HepG2 (cell line): ENCODE data around the gene TBC1D21. TPM values are rescaled to one million over a fixed set of nuclear protein-coding genes. Genes with fewer than 3 reads are reported as not detected.

Source experiments
- ATAC-seq: fragments of 200-7000 bp; cut with Tn5 transposase; 3 replicates; pipeline ENCODE4 v1.9.1; 2020; ENCODE audit warnings: mild to moderate bottlenecking, moderate library complexity
- BruUV-seq: library from RNA; stranded (reverse); fragments of 400-500 nt; replicated peaks from 2 replicates; lab custom pipeline; 2021; lab: Mats Ljungman, UMichigan
- CTCF ChIA-PET: fragments of 300-600 bp; formaldehyde crosslinking; extraction: SDS; loops from one replicate; lab custom pipeline; 2021; ENCODE audit warnings: low total read pairs, inconsistent platforms, low intra/inter-chr PET ratio; lab: Yijun Ruan, JAX
- POLR2A ChIA-PET: fragments of 350-600 bp; sonication (Branson Sonifier 250); formaldehyde crosslinking; loops from one replicate; lab custom pipeline; 2020; ENCODE audit warnings: antibody characterized with exemption, inconsistent platforms; lab: Yijun Ruan, JAX
- DNase-seq: peaks from one replicate; pipeline ENCODE4 v3.0.0-alpha.2; 2015; ENCODE audit warnings: low spot score
- FAIRE-seq: peaks from 3 replicates; lab custom pipeline; 2011; peaks lifted over from hg19 to GRCh38; lab: Jason Lieb, UNC
- H2AFZ ChIP-seq: one replicate; pipeline ENCODE4 v1.6.1; 2011; ENCODE audit warnings: low read length, inconsistent platforms
- H3K27ac ChIP-seq: fragments of 300-600 bp; 3 replicates; pipeline ENCODE4 v1.8.0; 2011; ENCODE audit warnings: mixed run types, mild to moderate bottlenecking, mixed read lengths, low read length, inconsistent platforms; ENCODE audit not compliant: insufficient read depth; ENCODE audit errors: extremely low read length
- H3K27me3 ChIP-seq, 2 experiments: fragments of 200-600 bp in 1 of 2; 2 replicates in 1 of 2; 3 replicates in 1 of 2; pipeline versions ENCODE4 v1.6.0 to v1.8.0; 2011; ENCODE audit warnings: low read length in 2 of 2, mild to moderate bottlenecking in 2 of 2, moderate library complexity in 2 of 2, inconsistent platforms in 1 of 2; ENCODE audit not compliant: insufficient read depth in 2 of 2, control insufficient read depth in 1 of 2
- H3K36me3 ChIP-seq, 2 experiments: fragments of 200-600 bp in 1 of 2; replicated peaks in 1 of 2; 2 replicates in 1 of 2; 3 replicates in 1 of 2; pipeline versions ENCODE4 v1.5.1 to v1.8.0; 2011; ENCODE audit warnings: low read length in 2 of 2, inconsistent platforms in 1 of 2; ENCODE audit not compliant: insufficient read depth in 2 of 2, control insufficient read depth in 1 of 2
- H3K4me1 ChIP-seq: 2 replicates; pipeline ENCODE4 v1.5.1; 2012; ENCODE audit warnings: low read length, inconsistent platforms; ENCODE audit not compliant: insufficient read depth
- H3K4me2 ChIP-seq: 2 replicates; pipeline ENCODE4 v1.6.0; 2011; ENCODE audit warnings: low read depth, low read length, inconsistent platforms
- H3K4me3 ChIP-seq, 3 experiments: fragments of 200-600 bp in 1 of 3; sonication (generic), shearing (Covaris generic) in 1 of 3; replicated peaks in 1 of 3; 2 replicates each; pipeline ENCODE4 v1.5.1; 2011 to 2016; ENCODE audit warnings: low read length in 3 of 3, inconsistent platforms in 2 of 3, low read depth in 2 of 3, mild to moderate bottlenecking in 2 of 3, control low read depth in 1 of 3, mixed read lengths in 1 of 3; ENCODE audit not compliant: insufficient read depth in 1 of 3
- H3K79me2 ChIP-seq: one replicate; pipeline ENCODE4 v1.6.1; 2011; ENCODE audit warnings: low read length, inconsistent platforms; ENCODE audit not compliant: insufficient read depth
- H3K9ac ChIP-seq: 2 replicates; pipeline ENCODE4 v1.6.0; 2011; ENCODE audit warnings: mild to moderate bottlenecking, low read depth, low read length, inconsistent platforms; ENCODE audit not compliant: insufficient read depth
- H3K9me3 ChIP-seq: 2 replicates; pipeline ENCODE4 v1.5.1; 2012; ENCODE audit warnings: mild to moderate bottlenecking, low read length
- H4K20me1 ChIP-seq: 2 replicates; pipeline ENCODE4 v1.6.0; 2011; ENCODE audit warnings: inconsistent platforms, mild to moderate bottlenecking, low read length, moderate library complexity; ENCODE audit not compliant: insufficient read depth
- BRCA1 ChIP-seq: sonication (generic); formaldehyde crosslinking; IDR thresholded peaks from 2 replicates; pipeline ENCODE4 v1.4.0; 2020; ENCODE audit warnings: missing genetic modification reagents
- CREB1 ChIP-seq, 2 experiments: fragments of 450-650 bp in 1 of 2; IDR thresholded peaks; 2 replicates each; pipeline ENCODE4 v1.6.1; 2016 to 2017; ENCODE audit warnings: control low read depth in 1 of 2, mild to moderate bottlenecking in 1 of 2, missing compliant biosample characterization in 1 of 2, missing genetic modification characterization in 1 of 2
- FIP1L1 ChIP-seq: fragments of 200-400 bp; formaldehyde crosslinking; IDR thresholded peaks from 2 replicates; pipeline ENCODE4 v1.6.1; 2018; ENCODE audit warnings: low read depth, mild to moderate bottlenecking, low read length, moderate library complexity, borderline replicate concordance; ENCODE audit not compliant: insufficient read depth
- GTF2F1 ChIP-seq: fragments of 150-350 bp; IDR thresholded peaks from 2 replicates; pipeline ENCODE4 v1.6.1; 2014; ENCODE audit warnings: low read length
- KLF16 ChIP-seq, 2 experiments: sonication (generic) in 1 of 2; formaldehyde crosslinking in 1 of 2; IDR thresholded peaks; 2 replicates each; pipeline versions ENCODE4 v1.6.1 to v1.8.0; 2016 to 2023; ENCODE audit warnings: missing genetic modification reagents in 2 of 2, missing compliant biosample characterization in 1 of 2
- LCORL ChIP-seq, 2 experiments: fragments of 450-650 bp in 1 of 2; sonication (generic) in 1 of 2; formaldehyde crosslinking in 1 of 2; IDR thresholded peaks; 2 replicates each; pipeline versions ENCODE4 v1.5.0 to v1.6.1; 2017 to 2020; ENCODE audit warnings: antibody characterized with exemption in 1 of 2, missing genetic modification reagents in 1 of 2
- SNAPC2 ChIP-seq: sonication (generic); formaldehyde crosslinking; IDR thresholded peaks from 2 replicates; pipeline ENCODE4 v1.8.1; 2022; ENCODE audit warnings: mild to moderate bottlenecking, missing genetic modification reagents
- SRY ChIP-seq: sonication (generic); formaldehyde crosslinking; IDR thresholded peaks from 2 replicates; pipeline ENCODE4 v1.8.0; 2022; ENCODE audit warnings: mild to moderate bottlenecking, missing genetic modification reagents
- TEF ChIP-seq: sonication (generic); formaldehyde crosslinking; IDR thresholded peaks from 2 replicates; pipeline ENCODE4 v1.5.0; 2020; ENCODE audit warnings: missing genetic modification reagents
- YY1 ChIP-seq: IDR thresholded peaks from 2 replicates; pipeline ENCODE4 v1.6.1; 2011; ENCODE audit warnings: low read length, low read depth, moderate library complexity, mild to moderate bottlenecking; ENCODE audit not compliant: insufficient read depth, insufficient replicate concordance
- ZBTB34 ChIP-seq: sonication (generic); formaldehyde crosslinking; IDR thresholded peaks from 2 replicates; pipeline ENCODE4 v1.8.0; 2022; ENCODE audit warnings: mild to moderate bottlenecking, missing genetic modification reagents
- ZFP90 ChIP-seq: sonication (generic); formaldehyde crosslinking; IDR thresholded peaks from 2 replicates; pipeline ENCODE4 v1.8.0; 2022; ENCODE audit warnings: missing genetic modification reagents, mild to moderate bottlenecking, inconsistent platforms, borderline replicate concordance
- ZNF335 ChIP-seq: sonication (generic); formaldehyde crosslinking; IDR thresholded peaks from 2 replicates; pipeline ENCODE4 v1.4.0; 2020; ENCODE audit warnings: missing genetic modification reagents
- ZNF446 ChIP-seq: sonication (generic); formaldehyde crosslinking; IDR thresholded peaks from 2 replicates; pipeline ENCODE4 v1.5.0; 2020; ENCODE audit warnings: mild to moderate bottlenecking, missing genetic modification reagents
- ZNF563 ChIP-seq: sonication (generic); formaldehyde crosslinking; IDR thresholded peaks from 2 replicates; pipeline ENCODE4 v1.8.0; 2022; ENCODE audit warnings: mild to moderate bottlenecking, moderate library complexity, missing genetic modification reagents
- ZNF569 ChIP-seq: sonication (generic); formaldehyde crosslinking; IDR thresholded peaks from 2 replicates; pipeline ENCODE4 v1.5.0; 2020; ENCODE audit warnings: mild to moderate bottlenecking, missing genetic modification reagents, moderate library complexity, borderline replicate concordance
- WGBS: methylation state at CpG from one replicate; pipeline ENCODE4 v1.1.6; 2017; ENCODE audit warnings: low lambda C conversion rate; 5-methylcytosine and 5-hydroxymethylcytosine counted together
- in situ Hi-C: cut with HindIII; loops from 2 replicates; pipeline ENCODE4 v1.10.0; 2017; ENCODE audit warnings: low pct_unique_long_range_greater_than_20kb; ENCODE audit not compliant: extremely low pct_ligation_motif_present
- intact Hi-C: fragments of 100-400 bp; cut with micrococcal nuclease; formaldehyde crosslinking; loops from one replicate; pipeline ENCODE4 v1.10.0; 2022; ENCODE audit not compliant: unreplicated experiment
- polyA plus RNA-seq, 8 experiments: library from polyadenylated mRNA; depleted of rRNA in 3 of 8; stranded (reverse) in 7 of 8; unstranded in 1 of 8; fragments of >200 nt; fragmentation: Illumina TruSeq in 4 of 8; extraction: Trizol in 4 of 8; gene quantifications; 2 replicates each; pipeline versions ENCODE4 v1.2.1 to v1.2.3, GENCODE V29; 2011 to 2016; ENCODE audit warnings: low read depth in 4 of 8, missing spikeins in 1 of 8, mixed read lengths in 1 of 8; ENCODE audit not compliant: insufficient read depth in 1 of 8
- total RNA-seq, 5 experiments: library from RNA; depleted of rRNA; stranded (reverse); fragments of >200 nt; fragmentation: Illumina TruSeq; extraction: Trizol; gene quantifications; 2 replicates each; pipeline ENCODE4 v1.2.3, GENCODE V29; 2016; ENCODE audit warnings: low read depth in 1 of 5
- TF ChIP-seq, protein P1 (sequence below): sonication (generic); formaldehyde crosslinking; IDR thresholded peaks from 2 replicates; pipeline ENCODE4 v1.4.0; 2020; ENCODE audit warnings: missing genetic modification reagents
- TF ChIP-seq, protein P2 (sequence below): sonication (generic); formaldehyde crosslinking; IDR thresholded peaks from 2 replicates; pipeline ENCODE4 v1.5.0; 2020; ENCODE audit warnings: missing genetic modification reagents, mild to moderate bottlenecking, borderline replicate concordance

The TBC1D21 gene
- total and polyA plus RNA-seq, 2 of the 13 experiments (the other 11 are each of a cell fraction or from before 2014, with no cell fraction given), result not detected

- WGBS, result 49% methylated on average over 1 of the region's 1 CpG
- no peak for FAIRE-seq
- no peak for ATAC-seq
- POLR2A ChIA-PET, result no interaction called here
- Histone ChIP-seq H3K4me3 (no peak overlapping the region), H3K36me3 (no peaks in the 10 kb centered on the region), H3K79me2 (no peaks in the 10 kb centered on the region), H3K4me2 (no peak overlapping the region), H3K27me3 (peaks cover 2 to 24% of the 10 kb centered on the region in 2 experiments; a peak in 4 of 5 replicates), H4K20me1 (no peaks in the 10 kb centered on the region), H2AFZ (no peak overlapping the region), H3K27ac (no peak overlapping the region), H3K9me3 (no peaks in the 10 kb centered on the region), H3K9ac (no peak overlapping the region), H3K4me1 (no peaks in the 10 kb centered on the region)
- in situ Hi-C loops (no loop called here), intact Hi-C loops (no loop called here)
- CTCF ChIA-PET, result no interaction called here
- DNase-seq, result no peak
- no TSS peak for BruUV-seq
- TF ChIP-seq ZNF446 (CRISPR knock-in tag) (no peak), LCORL (IDR thresholded peaks at IDR 0.05) (no peak), LCORL (CRISPR knock-in tag; IDR thresholded peaks at IDR 0.05) (no peak), SNAPC2 (no peak), ZNF335 (no peak), BRCA1 (no peak), GTF2F1 (no peak), ZNF563 (CRISPR knock-in tag) (no peak), ZFP90 (CRISPR knock-in tag) (no peak), TEF (CRISPR knock-in tag) (no peak), KLF16 (CRISPR knock-in tag; IDR thresholded peaks at IDR 0.05) (no peak), CREB1 (IDR thresholded peaks at IDR 0.05) (no peak), CREB1 (CRISPR knock-in tag; IDR thresholded peaks at IDR 0.05) (no peak), YY1 (no peak), SRY (no peak), ZBTB34 (no peak), ZNF569 (CRISPR knock-in tag) (no peak), FIP1L1 (no peak)
- TF ChIP-seq, protein P1, sequence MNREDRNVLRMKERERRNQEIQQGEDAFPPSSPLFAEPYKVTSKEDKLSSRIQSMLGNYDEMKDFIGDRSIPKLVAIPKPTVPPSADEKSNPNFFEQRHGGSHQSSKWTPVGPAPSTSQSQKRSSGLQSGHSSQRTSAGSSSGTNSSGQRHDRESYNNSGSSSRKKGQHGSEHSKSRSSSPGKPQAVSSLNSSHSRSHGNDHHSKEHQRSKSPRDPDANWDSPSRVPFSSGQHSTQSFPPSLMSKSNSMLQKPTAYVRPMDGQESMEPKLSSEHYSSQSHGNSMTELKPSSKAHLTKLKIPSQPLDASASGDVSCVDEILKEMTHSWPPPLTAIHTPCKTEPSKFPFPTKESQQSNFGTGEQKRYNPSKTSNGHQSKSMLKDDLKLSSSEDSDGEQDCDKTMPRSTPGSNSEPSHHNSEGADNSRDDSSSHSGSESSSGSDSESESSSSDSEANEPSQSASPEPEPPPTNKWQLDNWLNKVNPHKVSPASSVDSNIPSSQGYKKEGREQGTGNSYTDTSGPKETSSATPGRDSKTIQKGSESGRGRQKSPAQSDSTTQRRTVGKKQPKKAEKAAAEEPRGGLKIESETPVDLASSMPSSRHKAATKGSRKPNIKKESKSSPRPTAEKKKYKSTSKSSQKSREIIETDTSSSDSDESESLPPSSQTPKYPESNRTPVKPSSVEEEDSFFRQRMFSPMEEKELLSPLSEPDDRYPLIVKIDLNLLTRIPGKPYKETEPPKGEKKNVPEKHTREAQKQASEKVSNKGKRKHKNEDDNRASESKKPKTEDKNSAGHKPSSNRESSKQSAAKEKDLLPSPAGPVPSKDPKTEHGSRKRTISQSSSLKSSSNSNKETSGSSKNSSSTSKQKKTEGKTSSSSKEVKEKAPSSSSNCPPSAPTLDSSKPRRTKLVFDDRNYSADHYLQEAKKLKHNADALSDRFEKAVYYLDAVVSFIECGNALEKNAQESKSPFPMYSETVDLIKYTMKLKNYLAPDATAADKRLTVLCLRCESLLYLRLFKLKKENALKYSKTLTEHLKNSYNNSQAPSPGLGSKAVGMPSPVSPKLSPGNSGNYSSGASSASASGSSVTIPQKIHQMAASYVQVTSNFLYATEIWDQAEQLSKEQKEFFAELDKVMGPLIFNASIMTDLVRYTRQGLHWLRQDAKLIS (CRISPR knock-in tag), result no peak
- TF ChIP-seq, protein P2, sequence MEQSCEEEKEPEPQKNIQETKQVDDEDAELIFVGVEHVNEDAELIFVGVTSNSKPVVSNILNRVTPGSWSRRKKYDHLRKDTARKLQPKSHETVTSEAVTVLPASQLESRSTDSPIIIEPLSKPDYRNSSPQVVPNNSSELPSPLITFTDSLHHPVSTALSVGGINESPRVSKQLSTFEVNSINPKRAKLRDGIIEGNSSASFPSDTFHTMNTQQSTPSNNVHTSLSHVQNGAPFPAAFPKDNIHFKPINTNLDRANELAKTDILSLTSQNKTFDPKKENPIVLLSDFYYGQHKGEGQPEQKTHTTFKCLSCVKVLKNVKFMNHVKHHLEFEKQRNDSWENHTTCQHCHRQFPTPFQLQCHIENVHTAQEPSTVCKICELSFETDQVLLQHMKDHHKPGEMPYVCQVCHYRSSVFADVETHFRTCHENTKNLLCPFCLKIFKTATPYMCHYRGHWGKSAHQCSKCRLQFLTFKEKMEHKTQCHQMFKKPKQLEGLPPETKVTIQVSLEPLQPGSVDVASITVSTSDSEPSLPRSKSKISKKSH (CRISPR knock-in tag), result no peak
Observed at GRCh38 chr15:73843787-73844186, 29.6 kb upstream of the TBC1D21 start.
